OCI-LY7 (cell line): Measurements from ENCODE around the gene HDGFL3.

Experiments used
- CTCF ChIP-seq: fragments of 200-600 bp; sonication (generic); conservative IDR thresholded peaks from 2 replicates; pipeline ENCODE4 v1.5.1; 2014; ENCODE audit warnings: mild to moderate bottlenecking, antibody characterized with exemption, low read length, moderate library complexity, mixed read lengths
- EZH2phosphoT487 ChIP-seq: fragments of 200-600 bp; sonication (generic); IDR thresholded peaks from 2 replicates; pipeline ENCODE4 v1.6.1; 2018; ENCODE audit warnings: low read depth, borderline replicate concordance, mild to moderate bottlenecking, mixed run types, antibody characterized with exemption, low read length, moderate library complexity, mixed read lengths

DNA sequence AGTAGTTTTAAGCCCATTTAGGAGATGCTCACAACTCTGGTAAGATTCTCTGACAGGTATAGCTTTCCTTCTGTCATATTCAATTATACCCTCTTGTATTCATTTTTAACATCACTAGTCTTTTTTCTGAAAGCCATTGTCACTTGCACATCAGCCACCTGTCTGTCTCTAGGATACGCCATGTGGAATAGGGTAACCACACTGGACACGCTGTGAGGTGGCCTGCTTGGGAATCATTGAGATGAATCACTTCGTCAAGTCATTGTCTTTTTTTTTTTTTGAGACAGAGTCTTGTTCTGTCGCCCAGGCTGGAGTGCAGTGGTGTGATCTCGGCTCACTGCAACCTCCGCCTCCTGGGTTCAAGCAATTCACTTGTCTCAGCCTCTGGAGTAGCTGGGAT is 92.8 kb downstream of the HDGFL3 start:
- no peak for TF ChIP-seq CTCF
- no peak for TF ChIP-seq EZH2phosphoT487
